ENCODE data around the gene CDC42SE2. TPM values are rescaled to one million over a fixed set of nuclear protein-coding genes. Genes with fewer than 3 reads are reported as not detected.
A peak's percentile ranks its signal among the peaks of the same experiment; 100 is the strongest.
"Not testable (repeated sequence)": the region's sequence is repeated elsewhere in the genome, so short reads cannot be mapped to it uniquely, and the experiment has no call there.

Gene CDC42SE2
- total RNA-seq, 2 experiments from 2014 or later = 145 TPM

DNA sequence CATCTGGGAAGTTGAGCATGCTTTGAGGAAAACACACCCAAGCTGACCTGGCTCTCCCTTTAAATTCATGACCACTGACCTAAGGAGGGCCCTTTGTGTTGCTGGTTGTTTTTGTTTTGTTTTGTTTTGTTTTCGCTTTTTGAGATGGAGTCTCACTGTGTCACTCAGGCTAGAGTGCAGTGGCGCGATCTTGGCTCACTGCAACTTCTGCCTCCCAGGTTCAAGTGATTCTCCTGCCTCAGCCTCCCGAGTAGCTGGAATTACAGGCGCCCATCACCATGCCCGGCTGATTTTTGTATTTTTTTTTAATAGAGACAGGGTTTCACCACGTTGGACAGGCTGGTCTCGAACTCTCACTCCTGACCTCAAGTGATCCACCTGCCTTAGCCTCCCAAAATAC is 8.0 kb downstream of the CDC42SE2 start:
- H3K9me3 Mint-ChIP-seq, H3K27me3 Mint-ChIP-seq, DNase-seq: not testable (repeated sequence)
- Mint-ChIP-seq H3K36me3 (ENCODE audit: low read depth) (peaks cover 45% of the 10 kb centered on the region), H3K27ac (peak overlapping the region; percentile 87), H3K4me3 (peak overlapping the region; percentile 70), H3K4me1 (peaks cover 79% of the 10 kb centered on the region)
- POLR2A ChIA-PET = interaction anchor here (1.0 kb wide), 1 partner anchor 9 kb away, joined by 5 read pairs; the partner anchor contains the start of gene CDC42SE2
- CTCF ChIA-PET = interaction anchor here (0.9 to 3.0 kb wide), 6 partner anchors 8 to 113 kb away, joined by 3 to 15 read pairs (median 4); partner anchors contain the start of gene CDC42SE2

DNA sequence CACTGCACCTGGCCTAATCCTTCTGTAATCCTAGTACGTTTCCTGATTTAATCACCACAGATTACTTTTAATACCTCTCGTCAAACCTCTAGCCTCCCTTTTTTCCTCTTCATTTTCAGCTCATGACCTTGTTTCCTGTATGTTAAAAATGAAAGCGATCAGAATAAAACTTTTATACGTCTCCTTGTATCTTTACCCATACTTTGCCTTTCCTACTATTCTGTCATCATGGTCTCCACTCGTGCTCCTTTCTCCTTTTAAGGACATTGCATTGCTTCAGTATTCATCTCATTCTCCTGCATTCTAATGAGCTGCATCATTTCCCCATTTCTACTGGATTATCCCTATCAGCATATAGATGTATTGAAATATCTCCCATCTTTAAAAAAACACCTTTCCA is 8.5 kb downstream of the CDC42SE2 start:
- peaks cover 81% of the 10 kb centered on the region for H3K4me1 Mint-ChIP-seq
- DNase-seq = no peak

DNA sequence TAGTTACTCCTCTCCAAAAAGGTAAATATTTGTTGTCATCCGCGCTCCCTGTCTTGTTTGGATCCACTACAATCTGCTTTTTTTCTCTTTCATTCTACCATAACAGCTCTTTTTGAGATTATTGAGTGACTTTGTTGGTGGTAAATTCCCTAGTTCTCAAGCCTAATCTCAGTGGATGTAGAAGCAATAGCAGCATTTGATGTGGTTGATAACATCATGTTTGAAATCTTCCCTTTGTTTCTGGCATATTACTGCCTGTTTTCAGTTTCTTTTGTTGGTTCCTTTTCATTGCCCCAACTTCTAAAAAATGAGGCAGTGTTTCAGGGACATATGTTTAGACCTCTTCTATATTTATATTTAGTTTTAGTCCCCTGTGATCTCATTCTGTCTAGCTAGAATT is 8.9 kb downstream of the CDC42SE2 start:
- DNase-seq = no peak
- CTCF ChIA-PET = interaction anchor here (0.6 to 3.0 kb wide), 4 partner anchors 9 to 146 kb away, joined by 3 to 15 read pairs (median 4); partner anchors contain the start of gene CDC42SE2

More for the DNA sequence above, 8.5 kb downstream of the CDC42SE2 start:
- ChIA-PET CTCF (interaction anchor here (0.9 to 3.0 kb wide), 4 partner anchors 9 to 110 kb away, joined by 3 to 15 read pairs (median 4); partner anchors contain the start of gene CDC42SE2), POLR2A (interaction anchor here (0.6 to 1.0 kb wide), 3 partner anchors 9 to 91 kb away, joined by 3 to 5 read pairs (median 4); partner anchors contain the start of gene CDC42SE2)
- peak overlapping the region; percentile 70 for H3K4me3 Mint-ChIP-seq
- no peaks in the 10 kb centered on the region for H3K9me3 Mint-ChIP-seq
- peak overlapping the region; percentile 87 for H3K27ac Mint-ChIP-seq
- H3K36me3 Mint-ChIP-seq (ENCODE audit: low read depth) = peaks cover 46% of the 10 kb centered on the region
- H3K27me3 Mint-ChIP-seq = no peaks in the 10 kb centered on the region

DNA sequence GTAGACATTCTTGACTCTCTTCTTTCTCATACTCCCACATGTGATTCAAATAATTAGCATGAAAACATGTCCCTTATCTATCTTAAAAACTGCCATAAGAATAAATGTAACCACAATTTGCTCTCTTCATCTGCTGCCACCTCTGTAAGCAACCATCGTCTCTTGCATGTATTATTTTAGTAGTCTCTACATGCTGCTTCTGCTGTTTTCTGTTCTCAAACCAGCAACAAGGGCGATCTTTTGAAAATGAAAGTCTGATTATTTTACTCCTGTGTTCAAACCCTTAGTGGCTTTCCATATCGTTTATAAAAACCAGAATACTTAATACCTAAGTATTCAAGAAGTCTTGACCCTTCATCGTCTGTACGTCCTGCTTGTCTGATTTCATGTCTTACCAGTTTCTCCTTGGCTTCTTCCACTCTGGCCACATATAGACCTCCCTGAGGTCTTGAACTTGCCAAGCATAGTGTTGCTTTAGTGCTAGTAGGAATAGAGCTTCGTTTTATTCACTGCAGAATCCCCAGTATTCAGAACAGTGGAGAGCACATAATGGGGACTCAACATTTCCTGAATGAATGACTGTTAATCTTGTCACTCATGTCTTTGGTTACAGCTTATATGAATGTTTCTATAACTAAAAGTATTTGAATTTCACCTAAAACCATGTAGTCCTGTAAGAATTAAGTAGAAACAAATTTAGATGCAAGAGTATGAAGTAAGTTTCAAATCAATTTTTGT is 10.6 kb downstream of the CDC42SE2 start:
- H3K4me1 Mint-ChIP-seq = peaks cover 84% of the 10 kb centered on the region
- ChIA-PET CTCF (interaction anchor here (1.2 to 1.5 kb wide), 2 partner anchors 12 to 107 kb away, joined by 4 read pairs; no protein-coding TSS in a partner anchor), POLR2A (no interaction called here)
- H3K27me3 Mint-ChIP-seq = no peaks in the 10 kb centered on the region
- H3K4me3 Mint-ChIP-seq = peak overlapping the region; percentile 64
- peaks cover 55% of the 10 kb centered on the region for H3K36me3 Mint-ChIP-seq (ENCODE audit: low read depth)
- peak overlapping the region; percentile 78 for H3K27ac Mint-ChIP-seq
- peaks cover 1% of the 10 kb centered on the region for H3K9me3 Mint-ChIP-seq
- no peak for DNase-seq

More for the DNA sequence above, 8.9 kb downstream of the CDC42SE2 start:
- POLR2A ChIA-PET = interaction anchor here (0.6 to 1.0 kb wide), 4 partner anchors 10 to 91 kb away, joined by 3 to 8 read pairs (median 4); partner anchors contain the start of gene CDC42SE2
- Mint-ChIP-seq H3K4me3 (peak overlapping the region; percentile 70), H3K9me3 (no peaks in the 10 kb centered on the region), H3K36me3 (ENCODE audit: low read depth) (peaks cover 47% of the 10 kb centered on the region), H3K27ac (peak overlapping the region; percentile 87), H3K27me3 (no peaks in the 10 kb centered on the region), H3K4me1 (peaks cover 81% of the 10 kb centered on the region)

DNA sequence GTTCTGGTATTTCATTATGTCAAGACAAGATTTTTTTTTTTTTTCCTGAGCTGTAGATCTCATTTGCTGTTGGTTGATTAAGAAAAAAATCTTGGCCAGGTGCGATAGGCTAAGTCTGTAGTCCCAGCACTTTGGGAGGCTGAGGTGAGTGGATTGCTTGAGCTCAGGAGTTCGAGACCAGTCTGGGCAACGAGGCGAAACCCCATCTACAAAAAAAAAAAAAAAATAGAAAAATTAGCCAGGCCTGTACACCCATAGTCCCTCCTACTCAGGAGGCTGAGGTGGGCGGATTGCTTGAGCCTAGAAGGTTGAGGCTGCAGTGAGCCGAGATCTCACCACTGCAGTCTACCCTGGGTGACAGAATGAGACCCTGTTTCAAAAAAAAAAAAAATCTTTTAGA is 12.2 kb downstream of the CDC42SE2 start:
- peak overlapping the region; percentile 69 for H3K27ac Mint-ChIP-seq
- POLR2A ChIA-PET = no interaction called here
- CTCF ChIA-PET = interaction anchor here (0.7 to 1.2 kb wide), 5 partner anchors 9 to 116 kb away, joined by 3 to 14 read pairs (median 6); no protein-coding TSS in a partner anchor
- H3K9me3 Mint-ChIP-seq = peaks cover 2% of the 10 kb centered on the region
- peaks cover 86% of the 10 kb centered on the region for H3K4me1 Mint-ChIP-seq
- H3K4me3 Mint-ChIP-seq = peak overlapping the region; percentile 34
- H3K27me3 Mint-ChIP-seq = no peaks in the 10 kb centered on the region
- peak; percentile 11 for DNase-seq
- peaks cover 59% of the 10 kb centered on the region for H3K36me3 Mint-ChIP-seq (ENCODE audit: low read depth)

DNA sequence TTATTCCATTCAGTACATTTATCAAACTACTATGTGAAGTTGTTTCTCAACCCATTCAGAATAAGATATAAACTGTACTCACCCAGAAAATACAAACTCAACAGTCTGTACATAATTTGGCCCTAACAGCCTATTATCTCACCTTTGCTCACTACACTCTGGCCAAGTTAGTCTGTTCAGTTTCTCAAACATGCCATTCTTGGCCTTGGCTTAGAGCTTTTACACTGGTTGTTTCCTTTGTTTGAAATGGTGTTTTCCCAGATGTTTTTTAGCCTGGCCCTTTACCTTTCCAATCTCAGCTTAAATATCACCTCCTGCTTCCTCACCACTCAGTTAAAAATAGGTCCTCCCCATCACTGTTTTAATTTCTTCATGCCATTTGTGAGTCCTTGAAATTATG is 13.6 kb downstream of the CDC42SE2 start:
- Mint-ChIP-seq H3K27ac (peak overlapping the region; percentile 77), H3K27me3 (no peaks in the 10 kb centered on the region), H3K9me3 (peaks cover 2% of the 10 kb centered on the region), H3K4me3 (peak overlapping the region; percentile 12), H3K4me1 (peaks cover 84% of the 10 kb centered on the region), H3K36me3 (ENCODE audit: low read depth) (peaks cover 63% of the 10 kb centered on the region)
- peak; percentile 5 for DNase-seq
- ChIA-PET CTCF (interaction anchor here (1.0 to 2.1 kb wide), 3 partner anchors 12 to 13 kb away, joined by 3 to 10 read pairs (median 5); partner anchors contain the start of gene CDC42SE2), POLR2A (no interaction called here)

DNA sequence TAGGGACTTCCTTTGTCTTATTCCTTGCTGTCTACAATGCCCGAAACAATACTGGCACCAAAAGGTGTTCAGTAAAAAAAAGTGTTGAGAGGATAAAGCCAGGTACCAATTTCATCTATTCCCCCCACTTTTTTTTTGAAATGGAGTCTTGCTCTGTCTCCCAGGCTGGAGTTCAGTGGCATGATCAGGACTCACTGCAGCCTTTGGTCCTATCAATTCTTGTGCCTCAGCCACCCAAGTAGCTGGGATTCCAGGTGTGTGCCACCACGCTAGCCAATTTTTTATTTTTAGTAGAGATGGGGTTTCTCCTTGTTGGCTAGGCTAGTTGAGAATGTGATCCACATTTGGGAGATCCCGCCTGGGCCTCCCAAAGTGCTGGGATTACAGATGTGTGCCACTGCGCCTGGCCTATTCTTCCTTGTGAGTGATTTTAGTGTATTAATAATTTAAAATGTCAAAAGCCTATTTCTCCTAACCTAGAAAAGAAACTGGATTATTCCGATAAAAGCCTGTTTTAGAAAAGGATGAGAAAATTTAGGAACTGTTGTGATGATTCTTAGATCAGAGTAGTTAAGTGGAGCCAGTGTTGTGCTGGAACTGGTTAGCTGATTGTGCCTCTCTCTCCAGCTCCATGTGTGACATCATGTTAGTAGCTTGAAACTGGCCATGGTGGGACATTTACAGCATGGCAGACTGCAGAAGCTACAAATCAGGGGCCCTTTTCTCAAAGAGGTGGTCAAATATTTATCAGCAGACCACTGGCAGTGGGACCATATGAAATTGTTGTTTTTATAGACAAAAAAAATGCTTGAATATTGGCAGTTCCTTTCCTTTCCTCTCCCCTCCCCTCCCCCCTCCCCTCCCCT is 14.3 kb downstream of the CDC42SE2 start:
- peak overlapping the region; percentile 77 for H3K27ac Mint-ChIP-seq
- peak; percentile 11 for DNase-seq
- peaks cover 83% of the 10 kb centered on the region for H3K4me1 Mint-ChIP-seq
- H3K4me3 Mint-ChIP-seq = peak overlapping the region; percentile 17
- H3K9me3 Mint-ChIP-seq = peaks cover 2% of the 10 kb centered on the region
- ChIA-PET CTCF (interaction anchor here (0.7 to 2.1 kb wide), 4 partner anchors 9 to 73 kb away, joined by 3 to 10 read pairs (median 4); partner anchors contain the start of gene CDC42SE2), POLR2A (interaction anchor here (0.7 kb wide), 1 partner anchor 133 kb away, joined by 4 read pairs; no protein-coding TSS in a partner anchor)
- peaks cover 62% of the 10 kb centered on the region for H3K36me3 Mint-ChIP-seq (ENCODE audit: low read depth)
- H3K27me3 Mint-ChIP-seq = no peaks in the 10 kb centered on the region

DNA sequence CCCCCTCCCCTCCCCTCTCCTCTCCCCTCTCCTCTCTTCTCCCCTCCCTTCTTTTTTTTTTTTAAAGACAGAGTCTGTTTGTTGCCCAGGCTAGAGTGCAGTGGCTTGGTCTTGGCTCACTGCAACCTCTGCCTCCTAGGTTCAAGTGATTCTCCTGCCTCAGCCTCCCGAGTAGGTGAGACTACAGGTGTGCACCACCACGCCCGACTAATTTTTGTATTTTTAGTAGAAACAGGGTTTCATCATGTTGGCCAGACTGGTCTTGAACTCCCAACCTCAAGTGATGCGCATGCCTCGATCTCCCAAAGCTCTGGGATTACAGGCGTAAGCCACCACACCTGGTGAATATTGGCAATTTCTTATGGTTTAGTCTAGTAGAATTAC is 14.9 kb downstream of the CDC42SE2 start:
- CTCF ChIA-PET = interaction anchor here (0.7 to 2.1 kb wide), 4 partner anchors 9 to 73 kb away, joined by 3 to 10 read pairs (median 4); partner anchors contain the start of gene CDC42SE2
- Mint-ChIP-seq H3K27ac (peak overlapping the region; percentile 96), H3K4me1 (peaks cover 88% of the 10 kb centered on the region), H3K36me3 (ENCODE audit: low read depth) (peaks cover 67% of the 10 kb centered on the region), H3K4me3 (peak overlapping the region; percentile 54)
- H3K9me3 Mint-ChIP-seq, DNase-seq, POLR2A ChIA-PET, H3K27me3 Mint-ChIP-seq: not testable (repeated sequence)

DNA sequence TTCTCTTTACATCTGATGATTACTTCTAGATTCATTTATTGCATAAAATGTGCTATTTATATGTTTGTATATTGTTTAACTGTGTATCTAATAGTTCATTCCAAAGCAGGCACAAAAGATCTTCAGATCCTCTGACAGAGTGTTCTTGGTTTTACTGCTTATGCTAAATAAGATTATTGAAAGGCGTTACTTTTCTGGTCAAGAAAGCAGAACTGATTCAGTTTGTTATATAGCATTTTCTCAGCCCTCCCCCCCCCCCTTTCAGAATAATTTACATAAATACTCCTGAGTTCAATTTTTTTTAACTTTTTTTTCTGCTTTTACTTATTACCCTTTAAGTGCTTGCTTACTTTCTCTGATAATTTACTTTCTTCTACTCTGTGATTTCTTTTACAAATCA is 15.4 kb downstream of the CDC42SE2 start:
- DNase-seq = no peak
- peak overlapping the region; percentile 96 for H3K27ac Mint-ChIP-seq
- ChIA-PET POLR2A (no interaction called here), CTCF (interaction anchor here (1.7 kb wide), 1 partner anchor 15 kb away, joined by 5 read pairs; the partner anchor contains the start of gene CDC42SE2)
- no peaks in the 10 kb centered on the region for H3K27me3 Mint-ChIP-seq
- H3K4me3 Mint-ChIP-seq = peak overlapping the region; percentile 77
- peaks cover 2% of the 10 kb centered on the region for H3K9me3 Mint-ChIP-seq
- peaks cover 88% of the 10 kb centered on the region for H3K4me1 Mint-ChIP-seq
- peaks cover 66% of the 10 kb centered on the region for H3K36me3 Mint-ChIP-seq (ENCODE audit: low read depth)

DNA sequence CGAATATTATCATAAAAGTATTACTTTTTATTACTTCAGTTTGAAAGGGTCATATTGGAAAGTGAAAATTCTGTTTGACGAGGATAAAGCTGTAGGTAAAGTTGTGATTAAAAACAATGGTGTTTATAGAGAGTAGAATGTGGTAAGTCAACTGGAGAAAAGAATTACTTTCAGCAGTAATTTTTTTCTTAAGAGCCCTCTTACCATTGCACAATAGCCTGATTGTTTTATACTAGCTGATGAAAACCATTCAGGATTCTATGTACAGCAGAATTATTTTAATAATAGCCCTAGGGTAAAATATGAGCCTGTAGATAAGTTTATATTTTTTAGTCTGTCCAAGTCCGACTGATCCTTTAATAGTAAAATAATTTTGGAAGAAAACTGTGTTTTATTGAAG is 16.6 kb downstream of the CDC42SE2 start:
- ChIA-PET CTCF (interaction anchor here (0.9 to 2.0 kb wide), 5 partner anchors 9 to 101 kb away, joined by 3 to 12 read pairs (median 5); no protein-coding TSS in a partner anchor), POLR2A (interaction anchor here (0.6 kb wide), 1 partner anchor 77 kb away, joined by 3 read pairs; no protein-coding TSS in a partner anchor)
- DNase-seq = no peak
- H3K36me3 Mint-ChIP-seq (ENCODE audit: low read depth) = peaks cover 66% of the 10 kb centered on the region
- peaks cover 2% of the 10 kb centered on the region for H3K9me3 Mint-ChIP-seq
- H3K27me3 Mint-ChIP-seq = no peaks in the 10 kb centered on the region
- peak overlapping the region; percentile 96 for H3K27ac Mint-ChIP-seq
- peak overlapping the region; percentile 77 for H3K4me3 Mint-ChIP-seq
- H3K4me1 Mint-ChIP-seq = peaks cover 88% of the 10 kb centered on the region

DNA sequence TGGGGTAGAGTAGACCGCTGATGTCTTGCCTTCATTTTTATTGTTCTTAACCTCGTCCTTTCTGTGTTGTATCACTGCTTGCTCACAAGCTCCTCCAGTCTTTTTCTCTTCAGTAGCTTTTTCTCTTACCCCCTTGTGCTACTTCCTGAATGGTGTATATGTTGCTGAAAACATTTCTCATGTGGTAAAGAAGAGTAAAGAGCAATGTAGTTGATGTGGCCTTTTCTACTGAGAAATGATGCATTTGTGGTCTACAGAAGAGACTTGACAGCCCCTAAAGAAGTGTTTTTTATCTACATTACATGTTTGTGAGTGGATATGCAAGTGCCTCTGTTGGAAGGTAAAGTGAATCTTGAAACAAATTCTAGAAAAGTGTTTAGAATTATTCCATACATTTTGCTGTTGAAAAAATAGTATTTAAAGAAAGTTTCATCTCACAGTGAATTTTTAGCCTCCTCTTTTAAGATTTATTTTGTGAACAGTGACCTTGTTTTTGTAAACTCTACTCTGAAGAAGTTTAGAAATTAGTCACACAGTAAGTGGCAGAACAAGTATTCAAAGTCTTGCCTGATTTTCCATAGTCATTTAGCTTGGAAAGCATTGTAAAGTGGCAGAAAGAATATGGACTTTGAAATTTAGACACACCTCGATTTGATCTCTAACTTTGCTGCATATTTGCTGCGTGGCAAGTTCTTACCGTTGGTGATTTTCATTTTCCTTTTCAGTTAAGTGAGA is 17.4 kb downstream of the CDC42SE2 start:
- H3K4me1 Mint-ChIP-seq = peaks cover 88% of the 10 kb centered on the region
- H3K4me3 Mint-ChIP-seq = peak overlapping the region; percentile 77
- peak; percentile 49 for DNase-seq

More for the DNA sequence above, 17.4 kb downstream of the CDC42SE2 start:
- CTCF ChIA-PET = interaction anchor here (0.7 to 2.0 kb wide), 6 partner anchors 8 to 101 kb away, joined by 3 to 12 read pairs (median 6); partner anchors contain the start of gene CDC42SE2
- Mint-ChIP-seq H3K27me3 (no peaks in the 10 kb centered on the region), H3K9me3 (peaks cover 2% of the 10 kb centered on the region), H3K27ac (peak overlapping the region; percentile 96), H3K36me3 (ENCODE audit: low read depth) (peaks cover 69% of the 10 kb centered on the region)
- POLR2A ChIA-PET = interaction anchor here (0.6 kb wide), 2 partner anchors 9 to 76 kb away, joined by 3 read pairs; no protein-coding TSS in a partner anchor

Data from activated CD4-positive, alpha-beta T cell treated with anti-CD3 and anti-CD28 coated beads, Interleukin-2, amount 10 ng/mL, durations not matched to agents 7 days and 5 days (primary cell).